K562 treated with DMSO at 1 percent for 12 hours (cell line): ENCODE data around the gene PRMT3. TPM values are rescaled to one million over a fixed set of nuclear protein-coding genes. Genes with fewer than 3 reads are reported as not detected.

Experiments
- total RNA-seq: library from RNA; unstranded; fragments of 300-600 nt; gene quantifications from 2 replicates; pipeline ENCODE4 v1.2.3, GENCODE V29; 2022; ENCODE audit not compliant: insufficient read depth

Gene PRMT3
- 7.4 and 23.3 TPM in 2 replicates for total RNA-seq

DNA sequence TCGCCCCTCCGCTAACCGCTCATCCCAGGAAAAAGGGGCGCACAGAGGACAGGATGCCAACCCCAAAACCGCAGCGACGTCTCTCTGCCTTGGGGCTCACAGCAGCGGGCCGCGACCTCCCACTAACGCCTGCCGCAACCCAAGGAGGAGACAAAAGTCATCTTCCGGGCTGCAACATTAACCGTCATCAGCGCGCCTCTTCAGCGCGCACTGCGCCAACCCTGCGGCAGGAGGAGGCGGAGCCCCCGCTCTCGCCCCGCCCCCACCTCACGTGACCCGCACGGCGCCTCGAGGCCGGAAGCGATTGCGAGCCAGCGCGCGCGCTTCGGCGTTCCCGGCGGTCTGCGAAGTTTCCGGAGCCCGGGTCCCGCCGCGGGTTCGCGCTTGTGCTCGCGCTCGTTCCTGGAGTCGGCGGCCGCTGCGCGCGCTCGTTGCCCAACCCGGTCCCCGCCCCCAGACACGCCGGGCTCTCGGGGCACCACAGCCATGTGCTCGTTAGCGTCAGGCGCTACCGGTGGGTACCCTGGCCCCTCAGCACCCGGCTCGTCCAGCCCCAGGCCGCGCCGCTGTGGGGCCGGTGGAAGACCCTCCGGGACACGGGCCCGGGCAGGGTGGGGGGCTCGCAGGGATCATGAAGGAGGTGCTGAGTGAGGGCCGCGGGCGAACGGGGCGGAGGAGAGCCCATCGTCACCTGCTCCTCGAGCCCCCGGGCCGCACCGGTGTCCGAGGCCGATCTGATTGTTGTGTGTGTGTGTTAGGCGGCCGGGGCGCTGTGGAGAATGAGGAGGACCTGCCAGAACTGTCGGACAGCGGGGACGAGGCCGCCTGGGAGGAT, at the start of gene PRMT3:
PRMT3 (plus strand) TSS at position 456 of the 835 bp plus-strand sequence; CDS start at position 487, 31 bp downstream.

GRCh38 chr11:20363500-20364340, 23.8 kb upstream of the PRMT3 start, which contains the start of gene HTATIP2:
TSS of gene HTATIP2 (plus strand) at chr11:20363714. CDS start at chr11:20364238, 524 bp downstream.

Other genes with a start within 250 kb of the PRMT3 start
- gene DBX1, start 227.2 kb upstream of the PRMT3 start, total RNA-seq, result not detected in 2 replicates
- 71.8 and 94.2 TPM in 2 replicates for gene HTATIP2, start 24.0 kb upstream of the PRMT3 start, total RNA-seq
- gene SLC6A5, start 211.9 kb downstream of the PRMT3 start, total RNA-seq, result not detected in 2 replicates